ENCODE results near the gene RHCE.
"Not testable (repeated sequence)": the region's sequence is repeated elsewhere in the genome, so short reads cannot be mapped to it uniquely, and the experiment has no call there.

The RHCE gene

DNA sequence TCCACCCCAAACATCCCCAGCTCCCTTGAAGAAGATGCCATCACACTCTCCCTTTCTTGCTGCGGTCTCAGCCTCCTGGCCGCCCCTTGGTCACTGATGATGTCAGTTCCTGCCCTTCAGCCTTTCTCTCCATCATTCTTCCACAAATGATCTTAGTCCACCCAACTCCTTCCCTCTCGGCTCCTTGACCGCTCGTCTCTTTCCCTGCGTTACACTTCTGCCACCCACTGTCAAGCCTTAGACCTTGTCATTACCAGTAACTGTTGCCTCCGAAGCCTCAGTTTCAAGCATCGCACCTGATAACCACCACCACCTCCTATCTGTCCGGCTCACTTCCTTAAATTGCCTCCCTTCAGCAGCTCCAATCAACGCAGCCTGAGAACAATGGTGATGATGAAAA lies 23.1 kb downstream of the RHCE start:
- H3K4me3 ChIP-seq (ENCODE audit: low read length in 2 of 2); H3K36me3 ChIP-seq (ENCODE audit: control insufficient read depth in 2 of 2, insufficient read depth in 2 of 2, low read length in 2 of 2); H3K27ac ChIP-seq (ENCODE audit: low read length); H3K27me3 ChIP-seq (ENCODE audit: control insufficient read depth in 1 of 2, insufficient read depth in 2 of 2, low read length in 2 of 2); H3K4me1 ChIP-seq (ENCODE audit: control insufficient read depth, insufficient read depth, low read length); H3K9me3 ChIP-seq (ENCODE audit: control insufficient read depth in 2 of 2, low read length in 2 of 2); H3K9ac ChIP-seq (ENCODE audit: low read length in 2 of 2): not testable (repeated sequence)

DNA sequence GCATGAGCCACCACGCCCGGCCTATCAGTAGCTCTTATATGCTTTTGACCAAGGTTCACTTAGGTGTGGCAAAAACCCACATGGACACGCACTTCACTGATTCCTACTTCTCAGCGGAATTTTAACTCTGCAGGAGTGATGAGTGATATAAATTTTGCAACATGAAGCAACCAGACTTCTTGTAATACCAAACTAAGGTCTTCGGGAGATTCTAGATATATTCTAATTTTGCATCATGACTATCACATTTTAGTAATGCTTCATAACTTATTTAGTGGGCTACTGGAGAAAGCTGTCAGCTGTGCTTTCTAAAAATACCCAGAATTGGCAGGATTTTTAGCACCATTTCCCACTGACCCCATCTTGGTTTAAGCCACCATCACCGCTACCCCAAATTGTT lies 27.8 kb downstream of the RHCE start:
- Histone ChIP-seq H3K27ac (ENCODE audit: low read length) (no peak overlapping the region), H3K9ac (ENCODE audit: low read length in 2 of 2) (no peak overlapping the region), H3K27me3 (ENCODE audit: control insufficient read depth in 1 of 2, insufficient read depth in 2 of 2, low read length in 2 of 2) (no peaks in the 10 kb centered on the region), H3K4me3 (ENCODE audit: low read length in 2 of 2) (no peak overlapping the region), H3K9me3 (ENCODE audit: control insufficient read depth in 2 of 2, low read length in 2 of 2) (no peaks in the 10 kb centered on the region), H3K36me3 (ENCODE audit: control insufficient read depth in 2 of 2, insufficient read depth in 2 of 2, low read length in 2 of 2) (no peaks in the 10 kb centered on the region), H3K4me1 (ENCODE audit: control insufficient read depth, insufficient read depth, low read length) (no peaks in the 10 kb centered on the region)

DNA sequence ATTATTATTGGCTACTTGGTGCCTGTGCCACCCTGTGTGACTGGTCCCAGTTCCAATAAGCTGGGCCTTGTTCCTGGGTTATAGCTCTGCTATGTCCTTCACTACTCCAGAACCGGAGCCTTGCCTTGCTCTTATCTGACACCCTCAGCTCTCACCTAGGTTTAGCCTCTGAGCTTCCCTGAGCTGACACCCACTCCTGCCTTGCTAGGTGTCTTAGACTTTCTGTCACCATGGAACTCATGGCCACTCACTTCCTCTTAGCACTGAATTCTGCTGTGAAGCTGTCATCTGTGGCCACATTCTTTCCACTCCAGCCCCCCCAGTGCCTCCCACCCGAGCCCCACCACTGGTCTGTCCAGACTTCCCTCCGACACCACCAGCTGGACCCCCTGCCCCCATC lies 30.9 kb downstream of the RHCE start:
- not testable (repeated sequence) for H3K4me3 ChIP-seq (ENCODE audit: low read length in 2 of 2); H3K9ac ChIP-seq (ENCODE audit: low read length in 2 of 2); H3K27ac ChIP-seq (ENCODE audit: low read length); H3K4me1 ChIP-seq (ENCODE audit: control insufficient read depth, insufficient read depth, low read length); H3K36me3 ChIP-seq (ENCODE audit: control insufficient read depth in 2 of 2, insufficient read depth in 2 of 2, low read length in 2 of 2); H3K27me3 ChIP-seq (ENCODE audit: control insufficient read depth in 1 of 2, insufficient read depth in 2 of 2, low read length in 2 of 2); H3K9me3 ChIP-seq (ENCODE audit: control insufficient read depth in 2 of 2, low read length in 2 of 2)

DNA sequence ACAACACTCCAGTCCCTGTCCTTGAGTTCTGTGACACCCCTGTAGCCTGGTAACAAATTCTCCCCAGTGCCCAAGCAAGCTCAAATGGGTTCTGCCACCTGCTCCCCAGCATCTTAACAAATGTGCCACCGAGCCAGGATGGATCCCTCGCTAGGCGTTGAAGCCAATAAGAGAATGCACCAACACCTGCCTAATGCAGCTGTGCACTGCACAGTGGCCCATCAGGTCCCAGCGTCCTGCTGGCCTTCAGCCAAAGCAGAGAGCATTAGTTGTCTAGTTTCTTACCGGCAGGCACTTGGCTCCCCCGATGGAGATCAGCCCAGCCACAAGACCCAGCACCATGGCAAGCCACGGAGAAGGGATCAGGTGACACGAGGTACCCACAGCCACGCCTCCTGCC lies 31.9 kb downstream of the RHCE start:
- not testable (repeated sequence) for H3K4me1 ChIP-seq (ENCODE audit: control insufficient read depth, insufficient read depth, low read length); H3K27ac ChIP-seq (ENCODE audit: low read length); H3K4me3 ChIP-seq (ENCODE audit: low read length in 2 of 2); H3K9ac ChIP-seq (ENCODE audit: low read length in 2 of 2); H3K9me3 ChIP-seq (ENCODE audit: control insufficient read depth in 2 of 2, low read length in 2 of 2); H3K36me3 ChIP-seq (ENCODE audit: control insufficient read depth in 2 of 2, insufficient read depth in 2 of 2, low read length in 2 of 2); H3K27me3 ChIP-seq (ENCODE audit: control insufficient read depth in 1 of 2, insufficient read depth in 2 of 2, low read length in 2 of 2)

DNA sequence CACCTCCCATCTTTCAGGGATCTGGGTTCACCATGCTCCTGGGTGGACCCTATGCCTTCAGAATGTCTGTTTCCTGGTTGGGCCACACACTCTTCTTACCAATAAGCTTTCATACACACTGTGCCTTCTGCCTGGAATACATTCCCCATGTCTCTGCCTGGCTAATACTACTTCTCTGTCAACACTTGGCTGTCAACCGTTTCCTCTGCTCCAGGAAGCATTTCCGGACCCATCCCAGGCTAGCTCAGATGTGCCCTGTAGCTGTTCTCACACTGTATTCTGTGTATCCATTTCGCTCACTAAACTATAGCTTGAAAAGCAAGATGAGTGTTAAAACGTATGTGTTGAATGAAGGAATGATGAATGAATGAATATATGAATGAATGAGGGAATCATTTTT lies 33.5 kb downstream of the RHCE start:
- H3K9ac ChIP-seq (ENCODE audit: low read length in 2 of 2); H3K36me3 ChIP-seq (ENCODE audit: control insufficient read depth in 2 of 2, insufficient read depth in 2 of 2, low read length in 2 of 2); H3K4me3 ChIP-seq (ENCODE audit: low read length in 2 of 2); H3K4me1 ChIP-seq (ENCODE audit: control insufficient read depth, insufficient read depth, low read length); H3K9me3 ChIP-seq (ENCODE audit: control insufficient read depth in 2 of 2, low read length in 2 of 2); H3K27me3 ChIP-seq (ENCODE audit: control insufficient read depth in 1 of 2, insufficient read depth in 2 of 2, low read length in 2 of 2); H3K27ac ChIP-seq (ENCODE audit: low read length): not testable (repeated sequence)

DNA sequence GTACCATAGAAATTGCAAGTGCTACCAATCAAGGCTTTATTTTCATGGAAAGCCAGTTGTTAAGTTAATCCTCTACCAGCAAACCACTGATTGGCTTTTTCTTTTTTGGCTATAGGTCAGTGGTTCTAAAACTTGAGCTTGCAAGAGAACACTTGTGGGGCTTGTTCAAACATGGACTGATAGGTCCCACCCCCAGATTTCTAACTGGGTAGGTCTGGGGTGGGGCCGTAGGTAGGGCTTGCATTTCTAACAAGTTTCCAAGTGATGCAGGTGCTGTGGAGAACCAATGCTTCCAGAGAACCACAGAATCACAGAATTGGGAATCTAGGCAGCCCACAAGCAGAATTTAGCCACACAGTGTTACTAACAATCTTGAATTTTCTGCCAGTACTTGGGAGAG lies 36.8 kb downstream of the RHCE start:
- not testable (repeated sequence) for H3K9ac ChIP-seq (ENCODE audit: low read length in 2 of 2); H3K27ac ChIP-seq (ENCODE audit: low read length); H3K27me3 ChIP-seq (ENCODE audit: control insufficient read depth in 1 of 2, insufficient read depth in 2 of 2, low read length in 2 of 2)

DNA sequence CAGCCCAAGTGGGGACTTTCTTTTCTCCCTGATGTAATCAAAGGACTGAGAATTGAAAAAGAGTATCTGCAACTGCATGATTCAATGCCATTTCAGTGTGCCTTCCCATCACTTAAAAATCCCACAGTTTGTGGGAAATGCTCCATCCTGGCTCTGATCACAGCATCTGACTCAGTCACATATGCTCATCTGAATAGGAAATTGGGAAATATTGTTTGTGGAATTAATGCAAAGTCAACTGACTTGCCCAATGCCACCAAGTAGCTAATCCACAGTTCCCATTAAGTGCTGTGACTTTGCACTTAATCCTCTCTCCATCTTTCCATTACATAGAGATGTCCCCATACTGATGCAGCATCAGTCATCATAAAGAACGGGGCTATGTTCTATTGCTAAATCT lies 37.5 kb downstream of the RHCE start:
- H3K9me3 ChIP-seq (ENCODE audit: control insufficient read depth in 2 of 2, low read length in 2 of 2); H3K4me3 ChIP-seq (ENCODE audit: low read length in 2 of 2); H3K27me3 ChIP-seq (ENCODE audit: control insufficient read depth in 1 of 2, insufficient read depth in 2 of 2, low read length in 2 of 2); H3K4me1 ChIP-seq (ENCODE audit: control insufficient read depth, insufficient read depth, low read length); H3K9ac ChIP-seq (ENCODE audit: low read length in 2 of 2); H3K36me3 ChIP-seq (ENCODE audit: control insufficient read depth in 2 of 2, insufficient read depth in 2 of 2, low read length in 2 of 2); H3K27ac ChIP-seq (ENCODE audit: low read length): not testable (repeated sequence)

More for the DNA sequence above, 36.8 kb downstream of the RHCE start:
- H3K9me3 ChIP-seq (ENCODE audit: control insufficient read depth in 2 of 2, low read length in 2 of 2); H3K4me3 ChIP-seq (ENCODE audit: low read length in 2 of 2); H3K4me1 ChIP-seq (ENCODE audit: control insufficient read depth, insufficient read depth, low read length); H3K36me3 ChIP-seq (ENCODE audit: control insufficient read depth in 2 of 2, insufficient read depth in 2 of 2, low read length in 2 of 2): not testable (repeated sequence)

DNA sequence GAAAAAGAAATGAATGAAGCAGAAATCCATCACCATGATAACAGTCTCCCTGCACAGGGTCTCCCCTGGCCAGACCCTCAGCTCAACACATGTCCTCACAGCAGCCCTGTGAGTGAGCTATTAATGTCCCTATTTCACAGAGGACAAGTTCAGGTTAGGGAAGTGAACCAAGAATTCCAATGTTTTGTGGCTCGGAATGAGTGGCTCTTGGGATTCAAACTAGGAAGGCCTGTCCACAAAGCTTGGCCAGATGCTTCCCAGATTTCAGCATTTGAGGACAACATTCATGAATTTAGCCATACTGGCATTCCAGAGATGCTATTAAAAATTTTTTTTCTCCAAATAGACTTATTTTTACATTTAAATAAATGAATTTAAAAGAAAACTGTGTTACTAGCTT lies 38.1 kb downstream of the RHCE start:
- H3K36me3 ChIP-seq (ENCODE audit: control insufficient read depth in 2 of 2, insufficient read depth in 2 of 2, low read length in 2 of 2); H3K9me3 ChIP-seq (ENCODE audit: control insufficient read depth in 2 of 2, low read length in 2 of 2); H3K9ac ChIP-seq (ENCODE audit: low read length in 2 of 2); H3K4me1 ChIP-seq (ENCODE audit: control insufficient read depth, insufficient read depth, low read length); H3K27ac ChIP-seq (ENCODE audit: low read length); H3K4me3 ChIP-seq (ENCODE audit: low read length in 2 of 2); H3K27me3 ChIP-seq (ENCODE audit: control insufficient read depth in 1 of 2, insufficient read depth in 2 of 2, low read length in 2 of 2): not testable (repeated sequence)

DNA sequence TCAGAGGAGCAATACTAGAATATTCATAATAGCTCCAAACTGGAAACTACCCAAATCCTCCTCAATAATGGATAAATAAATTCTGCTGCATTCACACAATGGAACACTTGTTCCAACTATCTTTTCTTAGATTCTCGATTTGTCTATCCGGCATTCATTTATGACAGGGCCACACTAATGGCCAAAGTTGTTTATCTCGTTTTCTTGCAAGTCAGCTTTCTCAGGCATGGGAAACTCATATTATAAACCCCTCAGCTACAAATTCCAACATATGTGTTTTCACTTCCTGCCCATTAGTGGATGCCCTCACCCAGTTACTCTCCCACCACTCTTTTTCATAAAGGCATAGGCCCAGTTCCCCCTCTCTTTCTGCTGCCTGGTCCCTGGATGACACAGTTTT lies 42.3 kb downstream of the RHCE start:
- not testable (repeated sequence) for H3K9ac ChIP-seq (ENCODE audit: low read length in 2 of 2); H3K9me3 ChIP-seq (ENCODE audit: control insufficient read depth in 2 of 2, low read length in 2 of 2); H3K36me3 ChIP-seq (ENCODE audit: control insufficient read depth in 2 of 2, insufficient read depth in 2 of 2, low read length in 2 of 2); H3K4me3 ChIP-seq (ENCODE audit: low read length in 2 of 2); H3K4me1 ChIP-seq (ENCODE audit: control insufficient read depth, insufficient read depth, low read length); H3K27ac ChIP-seq (ENCODE audit: low read length); H3K27me3 ChIP-seq (ENCODE audit: control insufficient read depth in 1 of 2, insufficient read depth in 2 of 2, low read length in 2 of 2)

DNA sequence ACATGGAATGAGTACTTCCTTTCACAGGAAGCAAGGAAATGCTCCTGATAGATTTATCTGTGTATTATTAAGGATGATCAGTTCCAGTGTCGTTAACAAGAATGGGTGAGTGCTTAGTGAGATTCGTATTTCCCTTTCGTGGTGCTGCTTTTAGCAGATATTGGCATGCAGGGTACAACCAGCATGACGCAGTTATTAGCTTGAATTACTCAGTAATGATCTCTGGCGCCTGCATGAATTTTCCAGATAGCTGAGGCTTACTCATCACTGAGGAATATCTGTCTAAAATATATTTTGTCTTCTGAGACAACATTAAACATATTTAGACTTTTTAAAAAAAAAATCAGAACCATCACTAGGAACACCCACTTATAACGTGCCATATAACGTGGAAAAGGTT lies 48.9 kb downstream of the RHCE start:
- not testable (repeated sequence) for H3K9ac ChIP-seq (ENCODE audit: low read length in 2 of 2); H3K27me3 ChIP-seq (ENCODE audit: control insufficient read depth in 1 of 2, insufficient read depth in 2 of 2, low read length in 2 of 2); H3K27ac ChIP-seq (ENCODE audit: low read length); H3K36me3 ChIP-seq (ENCODE audit: control insufficient read depth in 2 of 2, insufficient read depth in 2 of 2, low read length in 2 of 2); H3K4me1 ChIP-seq (ENCODE audit: control insufficient read depth, insufficient read depth, low read length); H3K9me3 ChIP-seq (ENCODE audit: control insufficient read depth in 2 of 2, low read length in 2 of 2); H3K4me3 ChIP-seq (ENCODE audit: low read length in 2 of 2)

DNA sequence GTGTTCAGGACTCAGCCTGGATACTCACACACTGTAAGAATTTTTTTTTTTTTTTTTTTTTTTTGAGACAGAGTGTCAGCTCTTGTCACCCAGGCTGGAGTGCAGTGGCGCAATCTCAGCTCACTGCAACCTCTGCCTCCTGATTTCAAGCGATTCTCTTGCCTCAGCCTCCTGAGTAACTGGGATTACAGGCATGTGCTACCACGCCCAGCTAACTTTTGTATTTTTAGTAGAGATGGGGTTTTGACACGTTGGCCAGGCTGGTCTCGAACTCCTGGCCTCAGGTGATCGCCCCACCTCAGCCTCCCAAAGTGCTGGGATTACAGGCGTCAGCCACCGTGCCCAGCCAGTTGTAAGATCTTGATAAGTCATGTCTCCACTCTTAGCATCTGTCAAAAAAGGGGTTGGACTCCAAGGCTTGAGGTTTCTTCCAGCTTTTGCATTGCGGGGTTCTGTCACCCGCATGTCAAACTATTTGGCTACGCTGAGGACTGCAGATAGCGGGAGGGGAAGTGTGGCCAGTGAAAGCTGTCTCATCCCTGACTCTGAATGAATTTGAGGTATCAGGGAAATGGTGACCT lies 50.8 kb downstream of the RHCE start:
- not testable (repeated sequence) for H3K27me3 ChIP-seq (ENCODE audit: control insufficient read depth in 1 of 2, insufficient read depth in 2 of 2, low read length in 2 of 2); H3K36me3 ChIP-seq (ENCODE audit: control insufficient read depth in 2 of 2, insufficient read depth in 2 of 2, low read length in 2 of 2); H3K27ac ChIP-seq (ENCODE audit: low read length); H3K4me1 ChIP-seq (ENCODE audit: control insufficient read depth, insufficient read depth, low read length); H3K4me3 ChIP-seq (ENCODE audit: low read length in 2 of 2); H3K9ac ChIP-seq (ENCODE audit: low read length in 2 of 2); H3K9me3 ChIP-seq (ENCODE audit: control insufficient read depth in 2 of 2, low read length in 2 of 2)

DNA sequence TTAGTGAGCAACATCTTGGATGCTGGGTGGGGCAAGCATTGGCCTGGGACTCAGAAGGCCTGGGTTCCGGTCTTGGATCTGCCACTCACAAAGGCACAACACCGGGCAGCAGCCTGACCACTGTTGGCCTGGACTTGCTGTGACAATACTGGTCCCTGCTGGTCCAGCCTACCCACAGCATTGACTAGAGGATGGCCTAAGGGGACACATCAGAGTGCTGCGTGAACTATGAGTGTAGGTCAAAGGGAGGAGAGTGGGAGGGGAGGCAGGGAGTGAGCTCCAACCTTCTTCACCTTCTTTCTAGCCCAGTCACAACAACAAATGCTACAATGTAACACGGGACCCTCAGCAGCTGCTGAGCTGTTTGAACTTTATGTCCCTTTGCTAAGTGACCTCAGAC lies 51.4 kb downstream of the RHCE start:
- Histone ChIP-seq H3K27ac (ENCODE audit: low read length) (no peak overlapping the region), H3K4me1 (ENCODE audit: control insufficient read depth, insufficient read depth, low read length) (no peaks in the 10 kb centered on the region), H3K4me3 (ENCODE audit: low read length in 2 of 2) (no peak overlapping the region), H3K9me3 (ENCODE audit: control insufficient read depth in 2 of 2, low read length in 2 of 2) (no peaks in the 10 kb centered on the region), H3K36me3 (ENCODE audit: control insufficient read depth in 2 of 2, insufficient read depth in 2 of 2, low read length in 2 of 2) (no peaks in the 10 kb centered on the region), H3K9ac (ENCODE audit: low read length in 2 of 2) (no peak overlapping the region), H3K27me3 (ENCODE audit: control insufficient read depth in 1 of 2, insufficient read depth in 2 of 2, low read length in 2 of 2) (no peaks in the 10 kb centered on the region)
